Type B pancreatic cell (in vitro differentiated cells): ENCODE data around the gene CLDN3. TPM values are rescaled to one million over a fixed set of nuclear protein-coding genes. Genes with fewer than 3 reads are reported as not detected.
A peak's percentile ranks its signal among the peaks of the same experiment; 100 is the strongest.

Experiments
- DNase-seq: peaks from one replicate; pipeline ENCODE4 v3.0.0; 2021; ENCODE audit warnings: mixed read lengths; ENCODE audit not compliant: unreplicated experiment; ENCODE audit errors: extremely low spot score
- H3K27ac Mint-ChIP-seq: 2 replicates; pipeline ENCODE4 v1.8.0; 2021; ENCODE audit warnings: mild to moderate bottlenecking, mixed read lengths
- H3K27me3 Mint-ChIP-seq: 2 replicates; pipeline ENCODE4 v1.8.0; 2021; ENCODE audit warnings: mixed read lengths
- H3K36me3 Mint-ChIP-seq: 2 replicates; pipeline ENCODE4 v1.8.0; 2021; ENCODE audit warnings: mixed read lengths
- H3K4me1 Mint-ChIP-seq: one replicate; pipeline ENCODE4 v1.8.0; 2021; ENCODE audit warnings: mixed read lengths; ENCODE audit not compliant: unreplicated experiment
- H3K4me3 Mint-ChIP-seq: 2 replicates; pipeline ENCODE4 v1.8.0; 2021; ENCODE audit warnings: mild to moderate bottlenecking, mixed read lengths
- H3K9me3 Mint-ChIP-seq: 2 replicates; pipeline ENCODE4 v1.8.0; 2021; ENCODE audit warnings: mixed read lengths
- CTCF ChIP-seq: fragments of 200-600 bp; sonication (generic); conservative IDR thresholded peaks from 2 replicates; pipeline ENCODE4 v1.5.0; 2021; ENCODE audit warnings: antibody characterized with exemption, mild to moderate bottlenecking
- total RNA-seq: library from RNA; stranded (reverse); gene quantifications from 2 replicates; pipeline ENCODE4 v1.2.1, GENCODE V29; 2021; ENCODE audit warnings: low replicate concordance

CLDN3 gene
- total RNA-seq, 1 donor from 2014 or later: 13.6 TPM

- Mint-ChIP-seq H3K27me3 (peaks cover 11% of the 10 kb centered on the region), H3K4me1 (peaks cover 21% of the 10 kb centered on the region), H3K9me3 (peaks cover 3% of the 10 kb centered on the region), H3K36me3 (no peaks in the 10 kb centered on the region), H3K4me3 (peak overlapping the region; percentile 96), H3K27ac (peak overlapping the region; percentile 97)
- TF ChIP-seq CTCF: no peak
- no peak for DNase-seq
Measured at GRCh38 chr7:73739387-73739767, 30.7 kb downstream of the CLDN3 start.

DNA sequence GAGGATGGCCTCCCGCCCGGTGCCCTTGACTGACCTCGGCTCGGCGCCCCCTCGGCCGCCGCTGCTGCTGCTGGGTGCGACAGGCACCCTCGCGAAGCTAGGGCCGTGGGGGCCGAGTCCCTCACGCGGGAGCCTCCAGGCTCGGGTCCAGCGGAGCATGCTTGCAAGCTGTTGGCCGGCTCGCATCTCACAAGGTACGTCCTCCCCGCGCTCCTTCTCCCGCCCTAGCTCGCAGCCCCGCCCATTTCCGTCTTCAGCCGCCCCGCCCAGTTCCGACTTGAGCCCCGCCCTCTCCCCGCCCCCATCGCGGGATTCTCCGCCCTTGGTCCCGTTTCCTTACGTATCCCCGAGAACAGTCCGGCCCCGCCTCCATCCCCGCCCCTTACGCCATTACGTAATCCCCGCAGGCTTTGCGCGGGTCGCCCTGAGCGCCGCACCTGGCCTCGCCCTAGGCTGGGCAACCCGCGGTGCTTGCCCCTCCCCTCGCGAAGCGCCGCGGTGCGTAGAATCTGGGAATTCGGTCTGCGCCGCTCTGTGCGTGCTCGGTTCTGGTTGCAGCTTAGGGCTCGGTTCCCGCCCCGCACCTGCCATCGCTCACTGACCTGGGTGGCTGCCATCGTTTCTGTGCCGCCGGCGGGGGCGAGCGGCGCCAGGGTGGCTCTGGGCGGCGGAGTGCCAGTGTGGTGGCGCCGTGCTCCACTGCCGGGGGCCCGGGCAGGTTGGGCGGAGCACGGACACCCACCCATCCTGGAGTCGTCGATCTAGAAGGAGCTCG is 31.3 kb downstream of the CLDN3 start, which contains the start of gene ABHD11:
Gene ABHD11 (minus strand): TSS at position 191 of the 775 bp plus-strand sequence. CDS start 32 bp downstream, at position 159.
- H3K4me3 Mint-ChIP-seq: peak within 1 kb of the TSS; percentile 96
- no peaks in the 10 kb centered on the region for H3K36me3 Mint-ChIP-seq
- peaks cover 11% of the 10 kb centered on the region for H3K27me3 Mint-ChIP-seq
- peaks cover 20% of the 10 kb centered on the region for H3K4me1 Mint-ChIP-seq
- no peak for TF ChIP-seq CTCF
- peaks cover 3% of the 10 kb centered on the region for H3K9me3 Mint-ChIP-seq
- DNase-seq: peak; percentile 99
- peak within 1 kb of the TSS; percentile 97 for H3K27ac Mint-ChIP-seq

DNA sequence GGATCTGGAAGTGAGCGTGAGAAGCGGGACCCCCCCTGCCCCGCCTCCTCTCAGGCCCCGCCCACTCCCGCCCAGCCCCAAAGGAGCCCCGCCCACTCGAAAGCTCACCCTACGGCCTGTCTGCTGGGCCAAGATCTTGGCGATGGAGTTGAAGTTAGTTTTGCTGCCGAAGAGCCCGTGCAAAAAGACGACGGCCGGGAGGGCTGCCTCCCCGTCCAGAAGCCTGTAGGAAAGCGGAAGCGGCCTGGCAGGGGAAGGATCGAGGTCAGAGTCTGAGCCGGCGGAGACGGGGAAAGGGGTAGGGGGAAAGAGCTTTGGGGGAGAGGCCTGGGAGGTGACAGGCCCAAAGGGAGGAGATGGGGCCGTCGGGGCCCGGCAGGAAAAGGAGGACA is 31.9 kb downstream of the CLDN3 start:
- H3K27me3 Mint-ChIP-seq: peaks cover 5% of the 10 kb centered on the region
- DNase-seq: no peak
- H3K9me3 Mint-ChIP-seq: peaks cover 3% of the 10 kb centered on the region
- no peak for TF ChIP-seq CTCF
- H3K36me3 Mint-ChIP-seq: no peaks in the 10 kb centered on the region
- peak overlapping the region; percentile 97 for H3K27ac Mint-ChIP-seq
- H3K4me1 Mint-ChIP-seq: peaks cover 14% of the 10 kb centered on the region
- peak overlapping the region; percentile 96 for H3K4me3 Mint-ChIP-seq

DNA sequence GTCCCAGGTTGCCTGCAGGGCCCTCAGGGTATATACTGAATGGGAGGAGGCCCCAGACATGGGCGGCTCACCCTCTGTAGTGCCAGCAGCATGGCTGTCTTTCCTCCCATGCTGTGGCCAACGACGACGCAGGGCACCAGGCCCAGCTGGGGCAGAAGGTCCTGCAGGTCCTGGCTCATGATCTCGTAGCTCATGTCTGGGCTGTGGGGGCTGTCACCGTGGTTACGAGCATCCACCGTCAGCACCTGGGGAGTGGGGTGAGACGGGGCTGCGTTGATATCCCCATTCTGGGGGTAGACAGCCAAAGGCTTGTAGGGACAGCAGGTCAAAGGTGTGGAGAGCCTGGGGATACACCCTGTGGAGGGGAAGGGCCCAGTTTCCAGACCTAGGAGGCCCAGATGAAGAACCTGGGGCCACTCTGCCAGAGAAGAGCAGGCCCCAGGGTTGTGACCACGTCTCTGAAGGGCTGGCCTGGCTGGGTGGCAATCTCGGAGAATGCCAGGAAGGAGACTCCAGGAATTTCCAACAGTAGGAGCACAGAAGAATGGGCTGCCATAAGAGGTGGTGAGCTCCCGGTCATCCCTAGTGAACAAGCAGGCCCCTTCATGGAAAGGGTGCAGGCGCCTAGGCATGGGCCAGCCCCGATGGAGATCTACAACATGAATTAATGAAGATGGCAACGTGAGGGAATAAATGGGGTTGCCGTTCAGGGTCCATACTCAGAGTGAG is 32.4 kb downstream of the CLDN3 start:
- TF ChIP-seq CTCF: no peak
- Mint-ChIP-seq H3K4me3 (peak overlapping the region; percentile 96), H3K27ac (peak overlapping the region; percentile 97), H3K36me3 (no peaks in the 10 kb centered on the region), H3K27me3 (peaks cover 3% of the 10 kb centered on the region), H3K4me1 (peaks cover 12% of the 10 kb centered on the region), H3K9me3 (peaks cover 3% of the 10 kb centered on the region)
- DNase-seq: no peak

DNA sequence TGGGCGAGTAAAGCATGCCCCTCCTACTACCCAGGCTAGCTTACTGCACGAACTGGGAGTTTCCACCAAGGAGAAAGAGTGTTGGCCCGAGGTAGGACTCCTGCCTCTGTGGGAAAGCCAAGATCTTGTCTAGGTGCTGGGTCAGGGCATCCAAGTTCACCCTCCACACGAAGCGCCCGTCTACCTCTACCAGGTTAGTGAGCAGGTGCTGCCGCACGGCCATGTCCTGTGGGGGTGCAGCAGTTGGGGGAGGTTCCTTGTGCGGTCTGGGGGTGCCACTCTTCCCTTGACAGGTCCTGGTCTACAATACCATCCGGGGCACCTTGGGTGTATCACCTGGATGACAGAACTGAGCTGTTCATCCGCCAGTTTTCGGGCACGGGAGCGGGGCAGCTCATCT is 33.2 kb downstream of the CLDN3 start:
- peaks cover 12% of the 10 kb centered on the region for H3K4me1 Mint-ChIP-seq
- no peak for DNase-seq
- peaks cover 3% of the 10 kb centered on the region for H3K9me3 Mint-ChIP-seq
- H3K36me3 Mint-ChIP-seq: no peaks in the 10 kb centered on the region
- TF ChIP-seq CTCF: no peak
- peak overlapping the region; percentile 96 for H3K4me3 Mint-ChIP-seq
- no peaks in the 10 kb centered on the region for H3K27me3 Mint-ChIP-seq
- no peak overlapping the region for H3K27ac Mint-ChIP-seq
